A673 (cell line): ENCODE results near the gene SORCS1.

ENCODE experiments used
- CTCF ChIP-seq: fragments of 300-800, 200-600 bp; sonication (generic); conservative IDR thresholded peaks from 2 replicates; pipeline ENCODE4 v1.5.1; 2017; ENCODE audit warnings: low read depth, mild to moderate bottlenecking, antibody characterized with exemption, low read length, moderate library complexity, mixed read lengths
- EZH2 ChIP-seq: fragments of 200-600 bp; sonication (generic); IDR thresholded peaks from 2 replicates; pipeline ENCODE4 v1.6.1; 2017; ENCODE audit warnings: borderline replicate concordance, low read depth, mild to moderate bottlenecking, mixed read lengths, antibody characterized with exemption, low read length; ENCODE audit not compliant: poor library complexity, severe bottlenecking

- TF ChIP-seq EZH2, result no peak
- TF ChIP-seq CTCF, result no peak
Observed at GRCh38 chr10:106992055-106992454, 172.5 kb downstream of the SORCS1 start.
